ENCODE data around the gene RUNDC1.
"Not testable (repeated sequence)": the region's sequence is repeated elsewhere in the genome, so short reads cannot be mapped to it uniquely, and the experiment has no call there.

Gene RUNDC1

GRCh38 chr17:42989141-42989540 lies 8.8 kb downstream of the RUNDC1 start:
- intact Hi-C loops (cut with DNase I; ENCODE audit: low total_unique reads): no loop called here
- peaks cover 52 to 96% (median 83%) of the 10 kb centered on the region in 3 donors for H3K36me3 ChIP-seq
- H3K4me1 ChIP-seq: no peaks in the 10 kb centered on the region
- TF ChIP-seq CTCF (IDR thresholded peaks at IDR 0.05): no peak
- no peaks in the 10 kb centered on the region for H3K27me3 ChIP-seq
- DNase-seq: no peak
- H3K27ac ChIP-seq: no peak overlapping the region
- H3K4me3 ChIP-seq: no peak overlapping the region
- no peaks in the 10 kb centered on the region for H3K9me3 ChIP-seq

- intact Hi-C loops (cut with DNase I; ENCODE audit: low total_unique reads): no loop called here
- no peak for TF ChIP-seq CTCF (IDR thresholded peaks at IDR 0.05)
- H3K27ac ChIP-seq: no peak overlapping the region
- no peaks in the 10 kb centered on the region for H3K27me3 ChIP-seq
- DNase-seq: no peak
- H3K36me3 ChIP-seq: peaks cover 52 to 95% (median 82%) of the 10 kb centered on the region in 3 donors
- no peaks in the 10 kb centered on the region for H3K9me3 ChIP-seq
- no peak overlapping the region for H3K4me3 ChIP-seq
- no peaks in the 10 kb centered on the region for H3K4me1 ChIP-seq
Measured at GRCh38 chr17:42989726-42990652, 9.6 kb downstream of the RUNDC1 start.

- Histone ChIP-seq H3K4me1 (no peaks in the 10 kb centered on the region), H3K27me3 (no peaks in the 10 kb centered on the region), H3K27ac (no peak overlapping the region), H3K4me3 (no peak overlapping the region), H3K36me3 (peaks cover 52 to 83% (median 72%) of the 10 kb centered on the region in 3 donors), H3K9me3 (no peaks in the 10 kb centered on the region)
- DNase-seq: no peak
- intact Hi-C loops (cut with DNase I; ENCODE audit: low total_unique reads): no loop called here
- no peak for TF ChIP-seq CTCF (IDR thresholded peaks at IDR 0.05)
Measured at GRCh38 chr17:42991471-42991870, 11.1 kb downstream of the RUNDC1 start.

DNA sequence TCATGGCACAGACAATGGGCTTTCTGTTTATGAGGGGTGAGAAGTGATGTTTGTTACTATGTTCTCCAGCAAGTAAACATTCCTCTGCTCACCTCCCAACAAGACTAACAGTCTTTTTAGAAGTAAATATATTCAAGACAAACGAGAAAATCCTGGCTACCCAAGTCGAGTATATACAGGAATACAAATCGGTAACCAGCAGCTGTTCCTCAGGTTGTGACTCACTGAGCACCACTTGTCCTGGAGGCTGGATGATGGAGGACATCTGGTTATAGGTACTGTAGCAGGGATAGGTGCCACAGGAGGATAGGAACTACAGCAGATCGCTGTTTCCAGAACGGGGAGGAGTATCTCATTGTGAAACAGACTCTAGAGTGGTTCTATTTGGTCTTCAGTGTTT lies 12.5 kb downstream of the RUNDC1 start:
- Histone ChIP-seq H3K36me3 (peaks cover 39 to 69% (median 58%) of the 10 kb centered on the region in 3 donors), H3K4me3 (no peak overlapping the region), H3K27me3 (no peaks in the 10 kb centered on the region), H3K9me3 (no peaks in the 10 kb centered on the region), H3K27ac (no peak overlapping the region), H3K4me1 (peaks cover 0 to 7% (median 5%) of the 10 kb centered on the region in 4 donors)
- intact Hi-C loops (cut with DNase I; ENCODE audit: low total_unique reads): no loop called here
- TF ChIP-seq CTCF (IDR thresholded peaks at IDR 0.05): no peak
- DNase-seq: no peak

DNA sequence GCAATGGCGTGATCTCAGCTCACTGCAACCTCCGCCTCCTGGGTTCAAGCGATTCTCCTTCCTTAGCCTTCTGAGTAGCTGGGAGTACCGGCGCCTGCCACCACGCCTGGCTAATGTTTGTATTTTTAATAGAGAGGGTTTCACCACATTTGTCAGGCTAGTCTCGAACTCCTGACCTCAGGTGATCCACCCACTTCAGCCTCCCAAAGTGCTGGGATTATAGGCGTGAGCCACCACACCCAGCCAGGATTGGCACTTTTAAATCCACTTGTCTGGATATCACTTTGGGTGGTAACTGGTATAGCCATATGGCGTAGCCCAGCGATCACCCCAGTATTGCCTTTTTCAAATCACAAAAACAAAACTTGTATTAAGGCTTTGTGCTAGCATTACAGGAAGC lies 13.5 kb downstream of the RUNDC1 start:
- H3K27ac ChIP-seq; H3K4me3 ChIP-seq; DNase-seq; H3K9me3 ChIP-seq; intact Hi-C loops (cut with DNase I; ENCODE audit: low total_unique reads); H3K27me3 ChIP-seq: not testable (repeated sequence)
- Histone ChIP-seq H3K36me3 (peaks cover 29 to 59% (median 47%) of the 10 kb centered on the region in 3 donors), H3K4me1 (peaks cover 0 to 11% (median 7%) of the 10 kb centered on the region in 4 donors)

GRCh38 chr17:42997390-42997983 lies 17.1 kb downstream of the RUNDC1 start:
- Histone ChIP-seq H3K36me3 (peaks cover 28 to 51% (median 41%) of the 10 kb centered on the region in 3 donors), H3K9me3 (no peaks in the 10 kb centered on the region), H3K4me1 (peaks cover 0 to 20% (median 17%) of the 10 kb centered on the region in 4 donors), H3K4me3 (peak overlapping the region; percentile 30 to 74), H3K27me3 (no peaks in the 10 kb centered on the region), H3K27ac (peak overlapping the region; percentile 76 to 77)
- DNase-seq: no peak
- intact Hi-C loops (cut with DNase I; ENCODE audit: low total_unique reads): loop anchor here (5.0 kb wide), 1 partner anchor 155 kb away; the partner anchor contains the start of gene AOC2
- no peak for TF ChIP-seq CTCF (IDR thresholded peaks at IDR 0.05)
